ENCODE data around the gene TRIM14.
"Not testable (repeated sequence)": the region's sequence is repeated elsewhere in the genome, so short reads cannot be mapped to it uniquely, and the experiment has no call there.

DNA sequence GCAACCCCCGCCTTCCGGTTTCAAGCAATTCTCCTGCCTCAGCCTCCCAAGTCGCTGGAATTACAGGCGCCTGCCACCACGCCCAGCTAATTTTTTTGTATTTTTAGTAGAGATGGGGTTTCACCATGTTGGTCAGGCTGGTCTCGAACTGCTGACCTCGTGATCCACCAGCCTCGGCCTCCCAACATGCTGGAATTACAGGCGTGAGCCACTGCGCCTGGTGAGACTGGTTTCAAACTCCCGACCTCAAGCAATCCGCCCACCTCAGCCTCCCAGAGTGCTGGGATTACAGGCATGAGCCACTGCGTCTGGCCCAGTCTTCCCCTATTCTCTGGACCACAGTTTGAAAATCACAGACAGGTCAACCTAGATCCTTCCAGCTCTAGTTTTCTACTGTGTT lies 5.1 kb upstream of the TRIM14 start:
- TF ChIP-seq, protein P1, sequence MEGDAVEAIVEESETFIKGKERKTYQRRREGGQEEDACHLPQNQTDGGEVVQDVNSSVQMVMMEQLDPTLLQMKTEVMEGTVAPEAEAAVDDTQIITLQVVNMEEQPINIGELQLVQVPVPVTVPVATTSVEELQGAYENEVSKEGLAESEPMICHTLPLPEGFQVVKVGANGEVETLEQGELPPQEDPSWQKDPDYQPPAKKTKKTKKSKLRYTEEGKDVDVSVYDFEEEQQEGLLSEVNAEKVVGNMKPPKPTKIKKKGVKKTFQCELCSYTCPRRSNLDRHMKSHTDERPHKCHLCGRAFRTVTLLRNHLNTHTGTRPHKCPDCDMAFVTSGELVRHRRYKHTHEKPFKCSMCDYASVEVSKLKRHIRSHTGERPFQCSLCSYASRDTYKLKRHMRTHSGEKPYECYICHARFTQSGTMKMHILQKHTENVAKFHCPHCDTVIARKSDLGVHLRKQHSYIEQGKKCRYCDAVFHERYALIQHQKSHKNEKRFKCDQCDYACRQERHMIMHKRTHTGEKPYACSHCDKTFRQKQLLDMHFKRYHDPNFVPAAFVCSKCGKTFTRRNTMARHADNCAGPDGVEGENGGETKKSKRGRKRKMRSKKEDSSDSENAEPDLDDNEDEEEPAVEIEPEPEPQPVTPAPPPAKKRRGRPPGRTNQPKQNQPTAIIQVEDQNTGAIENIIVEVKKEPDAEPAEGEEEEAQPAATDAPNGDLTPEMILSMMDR (conservative IDR thresholded peaks at IDR 0.05; ENCODE audit: low read depth, low read length), result not testable (repeated sequence)
- not testable (repeated sequence) for TF ChIP-seq POLR2A (IDR thresholded peaks at IDR 0.05; ENCODE audit: low read depth, low read length)

Data from IMR-90 (cell line).